Measurements from ENCODE around the gene MTNR1B. TPM values are rescaled to one million over a fixed set of nuclear protein-coding genes. Genes with fewer than 3 reads are reported as not detected.

The MTNR1B gene
- total RNA-seq, 1 experiment from 2014 or later: not detected

DNA sequence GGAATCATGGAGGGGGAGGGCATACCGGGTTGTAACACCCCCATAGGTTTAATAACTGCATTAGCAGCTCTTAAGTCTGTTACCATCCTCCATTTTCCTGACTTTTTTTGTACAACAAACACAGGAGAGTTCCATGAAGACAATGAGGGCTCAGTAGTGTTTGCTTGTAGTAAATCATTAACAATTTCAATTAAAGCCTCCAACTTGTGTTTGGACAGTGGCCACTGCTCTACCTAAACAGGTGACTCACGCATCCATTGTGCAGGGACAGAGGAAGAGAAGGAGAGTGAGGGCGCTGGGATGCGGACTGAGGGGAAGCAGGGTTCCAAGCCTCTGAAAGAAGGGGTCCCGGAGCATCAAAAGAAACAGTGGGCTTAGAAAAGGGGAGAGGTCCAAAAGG lies 21.3 kb upstream of the MTNR1B start:
- intact Hi-C loops (cut with micrococcal nuclease): loop anchor here (10.0 kb wide), 1 partner anchor 1557 kb away; no protein-coding TSS in a partner anchor
- no peaks in the 10 kb centered on the region for H3K79me2 ChIP-seq (ENCODE audit: insufficient read depth, low read length)
- no peaks in the 10 kb centered on the region for H4K20me1 ChIP-seq (ENCODE audit: insufficient read depth)
- no peak overlapping the region for H3K4me3 ChIP-seq (replicated peaks in 1 of 2; ENCODE audit: low read depth in 1 of 2, low read length in 2 of 2)
- H3K9ac ChIP-seq (ENCODE audit: low read length): no peak overlapping the region
- no peak overlapping the region for H2AFZ ChIP-seq (ENCODE audit: low read depth, low read length, poor library complexity, severe bottlenecking)
- no peaks in the 10 kb centered on the region for H3K36me3 ChIP-seq (ENCODE audit: control insufficient read depth in 1 of 2, insufficient read depth in 2 of 2, low read length in 2 of 2)
- H3K9me3 ChIP-seq (ENCODE audit: control insufficient read depth in 1 of 2, insufficient read depth in 1 of 2, low read depth in 1 of 2, low read length in 2 of 2): 0 out of 4 replicates have a peak, but pooled peaks cover 0 to 2% of the 10 kb centered on the region in 2 experiments
- no peak overlapping the region for H3K4me2 ChIP-seq (ENCODE audit: low read length)
- DNase-seq (ENCODE audit: low read depth, low spot score) (no peak), ATAC-seq (no peak)
- no TSS peak for BruUV-seq (replicated peaks)
- ChIA-PET CTCF (no interaction called here), RAD21 (ENCODE audit: low non-redundant PET in 1 of 2, low total read pairs in 2 of 2, uncharacterized antibody in 2 of 2, unreplicated experiment in 2 of 2) (no interaction called here), POLR2A (no interaction called here)
- no peaks in the 10 kb centered on the region for H3K27me3 ChIP-seq (ENCODE audit: insufficient read depth, low read length)
- no peaks in the 10 kb centered on the region for H3K4me1 ChIP-seq (ENCODE audit: control insufficient read depth in 1 of 2, insufficient read depth in 2 of 2, low read length in 2 of 2)
- TF ChIP-seq JUND (IDR thresholded peaks at IDR 0.05) (no peak), POLR2AphosphoS5 (IDR thresholded peaks at IDR 0.05; ENCODE audit: low read depth, low read length) (no peak), CBX3 (IDR thresholded peaks at IDR 0.05; ENCODE audit: low read depth) (no peak), FOSL1 (IDR thresholded peaks at IDR 0.05; ENCODE audit: low read depth) (no peak), ZNF274 (IDR thresholded peaks at IDR 0.05; ENCODE audit: low read depth, low read length) (no peak), TCF7L2 (IDR thresholded peaks at IDR 0.05; ENCODE audit: borderline replicate concordance, extremely low read depth, insufficient read depth, insufficient read length) (no peak), ZFX (IDR thresholded peaks at IDR 0.05) (no peak), POLR2A (IDR thresholded peaks at IDR 0.05; ENCODE audit: borderline replicate concordance, extremely low read depth, insufficient read depth, insufficient read length) (no peak), SIN3A (IDR thresholded peaks at IDR 0.05; ENCODE audit: low read depth) (no peak), EGR1 (IDR thresholded peaks at IDR 0.05; ENCODE audit: low read depth) (no peak), YY1 (IDR thresholded peaks at IDR 0.05; ENCODE audit: extremely low read depth, insufficient replicate concordance, low read depth, low read length) (no peak), SP1 (IDR thresholded peaks at IDR 0.05; ENCODE audit: low read depth) (no peak)
- TF ChIP-seq, protein P1, sequence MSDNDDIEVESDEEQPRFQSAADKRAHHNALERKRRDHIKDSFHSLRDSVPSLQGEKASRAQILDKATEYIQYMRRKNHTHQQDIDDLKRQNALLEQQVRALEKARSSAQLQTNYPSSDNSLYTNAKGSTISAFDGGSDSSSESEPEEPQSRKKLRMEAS (IDR thresholded peaks at IDR 0.05): no peak
- TF ChIP-seq, protein P2, sequence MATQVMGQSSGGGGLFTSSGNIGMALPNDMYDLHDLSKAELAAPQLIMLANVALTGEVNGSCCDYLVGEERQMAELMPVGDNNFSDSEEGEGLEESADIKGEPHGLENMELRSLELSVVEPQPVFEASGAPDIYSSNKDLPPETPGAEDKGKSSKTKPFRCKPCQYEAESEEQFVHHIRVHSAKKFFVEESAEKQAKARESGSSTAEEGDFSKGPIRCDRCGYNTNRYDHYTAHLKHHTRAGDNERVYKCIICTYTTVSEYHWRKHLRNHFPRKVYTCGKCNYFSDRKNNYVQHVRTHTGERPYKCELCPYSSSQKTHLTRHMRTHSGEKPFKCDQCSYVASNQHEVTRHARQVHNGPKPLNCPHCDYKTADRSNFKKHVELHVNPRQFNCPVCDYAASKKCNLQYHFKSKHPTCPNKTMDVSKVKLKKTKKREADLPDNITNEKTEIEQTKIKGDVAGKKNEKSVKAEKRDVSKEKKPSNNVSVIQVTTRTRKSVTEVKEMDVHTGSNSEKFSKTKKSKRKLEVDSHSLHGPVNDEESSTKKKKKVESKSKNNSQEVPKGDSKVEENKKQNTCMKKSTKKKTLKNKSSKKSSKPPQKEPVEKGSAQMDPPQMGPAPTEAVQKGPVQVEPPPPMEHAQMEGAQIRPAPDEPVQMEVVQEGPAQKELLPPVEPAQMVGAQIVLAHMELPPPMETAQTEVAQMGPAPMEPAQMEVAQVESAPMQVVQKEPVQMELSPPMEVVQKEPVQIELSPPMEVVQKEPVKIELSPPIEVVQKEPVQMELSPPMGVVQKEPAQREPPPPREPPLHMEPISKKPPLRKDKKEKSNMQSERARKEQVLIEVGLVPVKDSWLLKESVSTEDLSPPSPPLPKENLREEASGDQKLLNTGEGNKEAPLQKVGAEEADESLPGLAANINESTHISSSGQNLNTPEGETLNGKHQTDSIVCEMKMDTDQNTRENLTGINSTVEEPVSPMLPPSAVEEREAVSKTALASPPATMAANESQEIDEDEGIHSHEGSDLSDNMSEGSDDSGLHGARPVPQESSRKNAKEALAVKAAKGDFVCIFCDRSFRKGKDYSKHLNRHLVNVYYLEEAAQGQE (IDR thresholded peaks at IDR 0.05; ENCODE audit: low read depth): no peak
- TF ChIP-seq, protein P3, sequence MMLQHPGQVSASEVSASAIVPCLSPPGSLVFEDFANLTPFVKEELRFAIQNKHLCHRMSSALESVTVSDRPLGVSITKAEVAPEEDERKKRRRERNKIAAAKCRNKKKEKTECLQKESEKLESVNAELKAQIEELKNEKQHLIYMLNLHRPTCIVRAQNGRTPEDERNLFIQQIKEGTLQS (IDR thresholded peaks at IDR 0.05): no peak
- TF ChIP-seq, protein P4, sequence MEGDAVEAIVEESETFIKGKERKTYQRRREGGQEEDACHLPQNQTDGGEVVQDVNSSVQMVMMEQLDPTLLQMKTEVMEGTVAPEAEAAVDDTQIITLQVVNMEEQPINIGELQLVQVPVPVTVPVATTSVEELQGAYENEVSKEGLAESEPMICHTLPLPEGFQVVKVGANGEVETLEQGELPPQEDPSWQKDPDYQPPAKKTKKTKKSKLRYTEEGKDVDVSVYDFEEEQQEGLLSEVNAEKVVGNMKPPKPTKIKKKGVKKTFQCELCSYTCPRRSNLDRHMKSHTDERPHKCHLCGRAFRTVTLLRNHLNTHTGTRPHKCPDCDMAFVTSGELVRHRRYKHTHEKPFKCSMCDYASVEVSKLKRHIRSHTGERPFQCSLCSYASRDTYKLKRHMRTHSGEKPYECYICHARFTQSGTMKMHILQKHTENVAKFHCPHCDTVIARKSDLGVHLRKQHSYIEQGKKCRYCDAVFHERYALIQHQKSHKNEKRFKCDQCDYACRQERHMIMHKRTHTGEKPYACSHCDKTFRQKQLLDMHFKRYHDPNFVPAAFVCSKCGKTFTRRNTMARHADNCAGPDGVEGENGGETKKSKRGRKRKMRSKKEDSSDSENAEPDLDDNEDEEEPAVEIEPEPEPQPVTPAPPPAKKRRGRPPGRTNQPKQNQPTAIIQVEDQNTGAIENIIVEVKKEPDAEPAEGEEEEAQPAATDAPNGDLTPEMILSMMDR (IDR thresholded peaks at IDR 0.05 in 2 of 3, conservative IDR thresholded peaks at IDR 0.05 in 1 of 3; ENCODE audit: borderline replicate concordance in 1 of 3, insufficient read depth in 1 of 3, low read depth in 2 of 3, low read length in 2 of 3): no peak
- H3K9me2 ChIP-seq (ENCODE audit: insufficient read depth): no peaks in the 10 kb centered on the region
- no peak overlapping the region for H3K27ac ChIP-seq (ENCODE audit: low read depth, low read length)

All from HCT116 (cell line).